GM12878 (cell line): ENCODE data around the gene AKAP13. TPM values are rescaled to one million over a fixed set of nuclear protein-coding genes. Genes with fewer than 3 reads are reported as not detected.

ENCODE experiments used
- BRCA1 ChIP-seq: IDR thresholded peaks from 2 replicates; pipeline ENCODE4 v1.6.1; 2011; ENCODE audit warnings: low read depth, low read length, improper control_type of control experiment
- CEBPZ ChIP-seq: fragments of 150-350 bp; IDR thresholded peaks from 2 replicates; pipeline ENCODE4 v1.6.1; 2016; ENCODE audit warnings: low read depth, low read length
- CHD2 ChIP-seq: IDR thresholded peaks from 2 replicates; pipeline ENCODE4 v1.6.1; 2011; ENCODE audit warnings: low read depth, low read length, improper control_type of control experiment, borderline replicate concordance
- CTCF ChIP-seq, 3 experiments: IDR thresholded peaks in 2 of 3; conservative IDR thresholded peaks in 1 of 3; 2 replicates each; pipeline ENCODE4 v1.5.1; 2011; ENCODE audit warnings: low read depth in 3 of 3, low read length in 3 of 3, mild to moderate bottlenecking in 3 of 3, control low read depth in 2 of 3, moderate library complexity in 2 of 3, inconsistent platforms in 1 of 3, mixed read lengths in 1 of 3; ENCODE audit not compliant: control insufficient read depth in 2 of 3, insufficient read depth in 1 of 3; ENCODE audit errors: extremely low read depth in 1 of 3
- FOS ChIP-seq: IDR thresholded peaks from 3 replicates; pipeline ENCODE4 v1.6.1; 2011; ENCODE audit warnings: borderline replicate concordance; ENCODE audit not compliant: insufficient read length; ENCODE audit errors: extremely low read depth
- HDAC2 ChIP-seq: fragments of 200-600 bp; sonication (generic); IDR thresholded peaks from 2 replicates; pipeline ENCODE4 v1.6.1; 2017
- IKZF1 ChIP-seq: fragments of 450-650 bp; conservative IDR thresholded peaks from 2 replicates; pipeline ENCODE4 v1.6.1; 2017; ENCODE audit warnings: antibody characterized with exemption, mild to moderate bottlenecking
- JUND ChIP-seq: IDR thresholded peaks from 2 replicates; pipeline ENCODE4 v1.6.1; 2012; ENCODE audit warnings: low read depth, mild to moderate bottlenecking, low read length, improper control_type of control experiment, moderate library complexity
- MXI1 ChIP-seq: fragments of 150-350 bp; IDR thresholded peaks from 2 replicates; pipeline ENCODE4 v1.6.1; 2011; ENCODE audit warnings: low read depth, mild to moderate bottlenecking, inconsistent platforms, low read length, improper control_type of control experiment
- NFYB ChIP-seq: IDR thresholded peaks from 2 replicates; pipeline ENCODE4 v1.6.1; 2011; ENCODE audit warnings: low read depth, mild to moderate bottlenecking, low read length, improper control_type of control experiment, moderate library complexity; ENCODE audit not compliant: insufficient read depth
- PML ChIP-seq: IDR thresholded peaks from 2 replicates; pipeline ENCODE4 v1.6.1; 2012; ENCODE audit warnings: low read length, inconsistent platforms
- SMAD1 ChIP-seq: fragments of 450-650 bp; IDR thresholded peaks from 2 replicates; pipeline ENCODE4 v1.6.1; 2018; ENCODE audit warnings: mild to moderate bottlenecking, low read depth; ENCODE audit not compliant: partially characterized antibody
- SPI1 ChIP-seq: IDR thresholded peaks from 2 replicates; pipeline ENCODE4 v1.6.1; 2011; ENCODE audit warnings: low read depth, mild to moderate bottlenecking, low read length, moderate library complexity, borderline replicate concordance; ENCODE audit not compliant: insufficient read depth
- TAF1 ChIP-seq: IDR thresholded peaks from 2 replicates; pipeline ENCODE4 v1.6.1; 2011; ENCODE audit warnings: mild to moderate bottlenecking, low read depth, low read length, borderline replicate concordance
- YY1 ChIP-seq: IDR thresholded peaks from 2 replicates; pipeline ENCODE4 v1.6.1; 2011; ENCODE audit warnings: low read depth, mild to moderate bottlenecking, low read length
- ZBTB33 ChIP-seq: fragments of 450-650 bp; IDR thresholded peaks from 2 replicates; pipeline ENCODE4 v1.6.1; 2017; ENCODE audit warnings: mild to moderate bottlenecking
- ZNF384 ChIP-seq: IDR thresholded peaks from 2 replicates; pipeline ENCODE4 v1.6.1; 2012; ENCODE audit warnings: low read depth, mild to moderate bottlenecking, low read length, improper control_type of control experiment, borderline replicate concordance
- ZNF592 ChIP-seq: fragments of 450-650 bp; IDR thresholded peaks from 2 replicates; pipeline ENCODE4 v1.6.1; 2017; ENCODE audit warnings: mild to moderate bottlenecking, moderate library complexity
- polyA plus RNA-seq, 11 experiments: library from polyadenylated mRNA; depleted of rRNA in 4 of 11; unstranded in 6 of 11; stranded (reverse) in 5 of 11; fragments of >200 nt; fragmentation: Nextera tagmentation in 4 of 11; fragmentation: Illumina TruSeq in 1 of 11; extraction: Ambion mirVana in 4 of 11; extraction: Trizol in 1 of 11; gene quantifications; 1 replicate in 1 of 11; 2 replicates in 10 of 11; pipeline versions ENCODE4 v1.2.1 to v1.2.3, GENCODE V29; 2011 to 2016; ENCODE audit warnings: inconsistent platforms in 2 of 11, missing spikeins in 2 of 11, low read depth in 1 of 11
- total RNA-seq, 4 experiments: library from RNA; depleted of rRNA in 3 of 4; stranded (reverse); fragments of >200 nt in 3 of 4; fragmentation: Illumina TruSeq in 1 of 4; extraction: Trizol in 1 of 4; gene quantifications; 2 replicates each; pipeline versions ENCODE4 v1.2.1 to v1.2.3, GENCODE V29; 2013 to 2021

The AKAP13 gene
- total and polyA plus RNA-seq, 10 of the 15 experiments (the other 5 are each of a cell fraction or from before 2014, with no cell fraction given), result 14.4 to 74.9 (median 55.1) TPM

- TF ChIP-seq ZBTB33 (no peak), YY1 (peak; percentile 81), IKZF1 (peak; percentile 68), NFYB (no peak), FOS (no peak), PML (peak; percentile 82; the same call in 1 of the 2 replicates), SPI1 (0 out of 2 replicates have a peak, but pooled peaks have one; percentile 20), ZNF592 (peak; percentile 26; the same call in 1 of the 2 replicates), CEBPZ (no peak), MXI1 (no peak), CHD2 (no peak; the same call in 1 of the 2 replicates), SMAD1 (no peak), ZNF384 (no peak), CTCF (IDR thresholded peaks at IDR 0.05 in 2 of 3, conservative IDR thresholded peaks at IDR 0.05 in 1 of 3; ENCODE audit: control insufficient read depth in 2 of 3, extremely low read depth in 1 of 3, insufficient read depth in 1 of 3, low read depth in 3 of 3, low read length in 3 of 3) (0 out of 6 replicates have a peak, but pooled peaks of 1 of the 3 experiments have one; percentile 6), JUND (no peak), TAF1 (no peak), BRCA1 (no peak), HDAC2 (no peak)
Observed at GRCh38 chr15:85706779-85707518, 326.5 kb downstream of the AKAP13 start (continued).
